Upper lobe of left lung (tissue), 6 donors: Measurements from ENCODE around the gene SPAST. TPM values are rescaled to one million over a fixed set of nuclear protein-coding genes. Genes with fewer than 3 reads are reported as not detected.

ENCODE experiments used
- ATAC-seq, 2 donors: fragments of 200-7000 bp; cut with Tn5 transposase; one replicate each; pipeline ENCODE4 v1.9.1; 2022; ENCODE audit warnings: mild to moderate bottlenecking in 2 of 2, moderate library complexity in 2 of 2; ENCODE audit not compliant: low FRiP score in 2 of 2
- DNase-seq, 2 donors: peaks; one replicate each; pipeline ENCODE4 v3.0.0-alpha.2; 2019 to 2020
- H3K27ac ChIP-seq, 4 donors: fragments of 200-600 bp; sonication (generic); one replicate each; pipeline ENCODE4 v1.5.1; 2016 to 2019
- H3K27me3 ChIP-seq, 4 donors: fragments of 200-600 bp; sonication (generic); one replicate each; pipeline ENCODE4 v1.5.1; 2017 to 2019
- H3K36me3 ChIP-seq, 4 donors: fragments of 200-600 bp; sonication (generic); one replicate each; pipeline ENCODE4 v1.5.1; 2016 to 2019
- H3K4me1 ChIP-seq, 4 donors: fragments of 200-600 bp; sonication (generic); one replicate each; pipeline ENCODE4 v1.5.1; 2018 to 2019
- H3K4me3 ChIP-seq, 4 donors: fragments of 200-600 bp; sonication (generic); one replicate each; pipeline ENCODE4 v1.5.1; 2017 to 2019; ENCODE audit warnings: mild to moderate bottlenecking in 2 of 4, moderate library complexity in 1 of 4
- H3K9me3 ChIP-seq, 4 donors: fragments of 200-600 bp; sonication (generic); one replicate each; pipeline ENCODE4 v1.5.1; 2018 to 2019
- CTCF ChIP-seq, 6 experiments: fragments of 450-650 bp in 4 of 6; fragments of 200-600 bp in 2 of 6; sonication (generic) in 2 of 6; IDR thresholded peaks; one replicate each; pipeline ENCODE4 v1.5.1; 2016 to 2019; ENCODE audit warnings: antibody characterized with exemption in 6 of 6
- EP300 ChIP-seq, 4 donors: sonication (generic); formaldehyde crosslinking; IDR thresholded peaks; one replicate each; pipeline ENCODE4 v1.5.1; 2017; ENCODE audit warnings: antibody characterized with exemption in 4 of 4, control low read depth in 2 of 4
- POLR2A ChIP-seq, 4 donors: fragments of 450-650 bp; IDR thresholded peaks; one replicate each; pipeline ENCODE4 v1.5.1; 2016 to 2017; ENCODE audit warnings: antibody characterized with exemption in 4 of 4, mild to moderate bottlenecking in 2 of 4
- POLR2AphosphoS5 ChIP-seq, 2 donors: sonication (generic); formaldehyde crosslinking; IDR thresholded peaks; one replicate each; pipeline ENCODE4 v1.5.1; 2017; ENCODE audit warnings: antibody characterized with exemption in 2 of 2
- WGBS, 2 donors: methylation state at CpG; one replicate each; pipeline ENCODE4 v1.1.5; 2017 to 2018; 5-methylcytosine and 5-hydroxymethylcytosine counted together
- total RNA-seq, 6 donors: library from RNA; depleted of rRNA in 4 of 6; stranded (reverse); fragments of >200 nt in 4 of 6; gene quantifications; one replicate each; pipeline versions ENCODE4 v1.1.0 to v1.2.1, GENCODE V29; 2016 to 2021
- donor health status: DM: no; HTN: no; CAD: no; lungs with moderate emphysema.
- donor health status: DM: no; HTN: yes; CAD: no; lungs with severe emphysema.

Gene SPAST
- total RNA-seq, 6 donors from 2014 or later, result 9.9 to 28.3 (median 14.8) TPM

- TF ChIP-seq CTCF (IDR thresholded peaks at IDR 0.05), result no peak
- no peak for TF ChIP-seq POLR2A (IDR thresholded peaks at IDR 0.05)
- no peak for TF ChIP-seq EP300 (IDR thresholded peaks at IDR 0.05)
- no peak for TF ChIP-seq POLR2AphosphoS5 (IDR thresholded peaks at IDR 0.05)
- ATAC-seq (no peak), DNase-seq (no peak)
- Histone ChIP-seq H3K27me3 (no peaks in the 10 kb centered on the region), H3K4me1 (peaks cover 0 to 3% (median 0%) of the 10 kb centered on the region in 4 donors), H3K36me3 (peaks cover 3 to 52% (median 16%) of the 10 kb centered on the region in 4 donors), H3K9me3 (no peaks in the 10 kb centered on the region), H3K4me3 (no peak overlapping the region), H3K27ac (no peak overlapping the region)
- WGBS, 2 donors, result 74 to 92% methylated on average over 2 of the region's 2 CpGs
Observed at GRCh38 chr2:32172870-32173269, 109.5 kb downstream of the SPAST start.

GRCh38 chr2:32182667-32183066 is 119.3 kb downstream of the SPAST start:
- Histone ChIP-seq H3K4me1 (no peaks in the 10 kb centered on the region), H3K27me3 (no peaks in the 10 kb centered on the region), H3K9me3 (no peaks in the 10 kb centered on the region), H3K27ac (no peak overlapping the region), H3K4me3 (no peak overlapping the region), H3K36me3 (peaks cover 9 to 45% (median 18%) of the 10 kb centered on the region in 4 donors)
- WGBS, 2 donors, result 92 to 96% methylated on average over 5 to 6 of the region's 6 CpGs
- DNase-seq (no peak), ATAC-seq (no peak)
- TF ChIP-seq POLR2A (IDR thresholded peaks at IDR 0.05) (no peak), POLR2AphosphoS5 (IDR thresholded peaks at IDR 0.05) (no peak), CTCF (IDR thresholded peaks at IDR 0.05) (no peak), EP300 (IDR thresholded peaks at IDR 0.05) (no peak)

- ATAC-seq, result no peak
- no peak for TF ChIP-seq POLR2AphosphoS5 (IDR thresholded peaks at IDR 0.05)
- no peak for TF ChIP-seq CTCF (IDR thresholded peaks at IDR 0.05)
- TF ChIP-seq EP300 (IDR thresholded peaks at IDR 0.05), result no peak
- no peak for TF ChIP-seq POLR2A (IDR thresholded peaks at IDR 0.05)
- DNase-seq, result no peak
- no peak overlapping the region for H3K4me3 ChIP-seq
- no peaks in the 10 kb centered on the region for H3K9me3 ChIP-seq
- H3K27ac ChIP-seq, result no peak overlapping the region
- peaks cover 5 to 38% (median 8%) of the 10 kb centered on the region in 4 donors for H3K36me3 ChIP-seq
- H3K4me1 ChIP-seq, result no peaks in the 10 kb centered on the region
- WGBS, 2 donors, result 94 to 98% methylated on average over 6 of the region's 6 CpGs
- no peaks in the 10 kb centered on the region for H3K27me3 ChIP-seq
Observed at GRCh38 chr2:32189011-32189410, 125.7 kb downstream of the SPAST start.

- H3K36me3 ChIP-seq, result peaks cover under 1 to 31% (median 4%) of the 10 kb centered on the region in 4 donors
Observed at GRCh38 chr2:32192418-32192817, 129.1 kb downstream of the SPAST start.

More at GRCh38 chr2:32192418-32192817, 129.1 kb downstream of the SPAST start:
- no peaks in the 10 kb centered on the region for H3K4me1 ChIP-seq
- no peaks in the 10 kb centered on the region for H3K27me3 ChIP-seq
- WGBS, 2 donors, result 80 to 91% methylated on average over 1 of the region's 1 CpG
- no peak for DNase-seq
- H3K27ac ChIP-seq, result no peak overlapping the region
- no peak overlapping the region for H3K4me3 ChIP-seq
- H3K9me3 ChIP-seq, result no peaks in the 10 kb centered on the region
- TF ChIP-seq POLR2A (IDR thresholded peaks at IDR 0.05), result no peak
- TF ChIP-seq POLR2AphosphoS5 (IDR thresholded peaks at IDR 0.05), result no peak
- TF ChIP-seq CTCF (IDR thresholded peaks at IDR 0.05), result no peak
- TF ChIP-seq EP300 (IDR thresholded peaks at IDR 0.05), result no peak
- no peak for ATAC-seq
